Activated T-helper 1 cell treated with Interleukin-2 at 50 U/mL for 16 hours (primary cell): ENCODE data around the gene ACSS2.

Experiments used
- DNase-seq: peaks from one replicate; pipeline ENCODE4 v3.0.0-alpha.2; 2020; ENCODE audit warnings: low read depth

ACSS2 gene

DNA sequence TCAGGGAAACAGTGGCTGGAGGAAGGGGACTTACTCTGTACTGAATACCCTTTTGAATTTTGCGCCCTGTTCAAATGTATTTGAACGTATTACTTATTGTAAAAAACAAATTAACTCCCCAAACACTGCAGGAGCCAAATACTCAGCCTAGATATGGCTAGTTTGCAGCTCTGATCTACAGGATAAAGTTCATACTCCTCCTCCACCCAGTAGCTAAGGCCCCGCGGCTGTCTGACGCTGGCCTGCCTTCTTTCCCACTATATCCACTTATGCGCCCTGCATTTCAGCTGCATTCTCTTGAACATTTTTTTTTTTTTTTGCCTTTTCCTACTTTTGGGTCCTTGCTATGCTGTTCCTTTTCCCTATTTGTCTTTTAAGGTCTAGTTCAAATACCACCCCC is 72.7 kb downstream of the ACSS2 start:
- no peak for DNase-seq

DNA sequence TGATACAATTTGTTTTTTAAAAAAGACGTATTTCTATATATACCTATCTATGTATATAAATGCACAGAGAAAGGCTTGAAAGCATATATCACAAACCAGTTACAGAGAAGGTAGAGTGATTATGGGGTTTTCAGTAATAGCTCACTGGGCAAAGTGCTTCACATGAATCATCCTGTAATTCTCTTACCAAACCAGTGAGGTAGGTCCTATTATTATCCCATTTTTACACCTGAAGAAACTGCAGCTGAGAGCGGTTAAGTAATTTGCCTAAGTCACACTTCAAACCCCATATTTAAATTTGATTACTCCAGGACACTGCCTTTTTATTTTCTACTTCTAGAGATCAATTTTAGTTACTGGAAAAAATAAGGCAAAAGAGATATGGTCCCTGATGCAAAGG is 74.8 kb downstream of the ACSS2 start:
- DNase-seq = no peak

DNA sequence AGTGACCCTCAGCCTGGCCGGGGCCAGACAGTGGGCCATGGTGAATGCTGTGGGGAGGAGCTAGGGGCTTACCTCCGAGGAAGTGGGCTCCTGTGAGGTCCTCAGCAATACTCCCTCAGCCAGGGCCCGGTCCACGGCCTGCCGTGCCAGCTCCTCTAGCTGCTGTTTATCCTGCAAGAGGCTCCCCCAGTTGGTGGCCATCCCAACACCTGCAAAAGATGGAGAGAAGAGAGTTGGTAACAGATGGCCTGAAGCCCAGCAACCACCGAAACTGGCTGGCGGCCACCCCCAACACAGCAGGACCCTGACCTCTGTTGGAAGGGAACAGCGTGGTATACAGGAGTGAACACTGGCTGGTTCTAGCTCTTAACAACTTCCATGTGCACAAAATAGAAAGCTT is 75.2 kb downstream of the ACSS2 start:
- no peak for DNase-seq

DNA sequence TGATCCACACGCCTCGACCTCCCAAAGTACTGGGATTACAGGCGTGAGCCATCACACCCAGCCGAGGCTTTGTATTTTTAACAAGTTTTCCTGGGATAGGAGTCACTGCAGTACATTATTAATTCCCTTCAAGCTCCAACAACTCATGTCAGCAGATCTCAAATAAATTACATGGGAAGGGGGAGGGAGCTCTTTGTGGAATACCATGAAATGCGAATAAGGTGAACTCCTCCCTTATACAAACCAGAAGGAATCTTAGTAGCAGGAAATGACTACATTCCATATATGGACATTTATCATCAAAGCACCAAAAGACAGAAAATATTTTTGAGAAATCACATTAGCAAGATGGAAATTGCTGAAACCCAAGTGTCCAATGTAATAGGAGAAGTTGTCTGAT is 76.3 kb downstream of the ACSS2 start:
- DNase-seq = no peak

- no peak for DNase-seq
Measured at GRCh38 chr20:34953960-34954359, 77.5 kb downstream of the ACSS2 start.

DNA sequence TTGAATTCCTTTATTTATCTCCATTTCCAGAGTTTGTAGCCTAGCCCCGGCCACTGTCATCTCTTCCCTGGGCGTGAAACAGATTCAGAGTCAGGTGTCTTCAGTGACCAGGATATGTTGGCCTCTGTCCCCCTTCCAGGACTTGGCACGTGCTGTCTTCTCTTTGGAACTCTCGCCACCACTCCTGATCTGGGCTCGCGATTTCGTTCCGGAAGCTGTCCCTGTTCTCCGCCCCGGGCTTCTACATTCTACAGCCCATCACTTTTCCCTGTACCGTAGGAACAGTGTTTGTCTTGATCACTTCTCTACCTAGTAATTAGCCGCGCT is 78.5 kb downstream of the ACSS2 start:
- DNase-seq = no peak

- DNase-seq = peak; percentile 93
Measured at GRCh38 chr20:34955231-34956040, 79.0 kb downstream of the ACSS2 start, which contains the start of the genes GSS and MYH7B. GSS (minus strand) TSS chr20:34955806; CDS start chr20:34951852, 3,954 bp downstream. MYH7B (plus strand) TSS chr20:34955868; CDS start chr20:34978006, 22,138 bp downstream.

DNA sequence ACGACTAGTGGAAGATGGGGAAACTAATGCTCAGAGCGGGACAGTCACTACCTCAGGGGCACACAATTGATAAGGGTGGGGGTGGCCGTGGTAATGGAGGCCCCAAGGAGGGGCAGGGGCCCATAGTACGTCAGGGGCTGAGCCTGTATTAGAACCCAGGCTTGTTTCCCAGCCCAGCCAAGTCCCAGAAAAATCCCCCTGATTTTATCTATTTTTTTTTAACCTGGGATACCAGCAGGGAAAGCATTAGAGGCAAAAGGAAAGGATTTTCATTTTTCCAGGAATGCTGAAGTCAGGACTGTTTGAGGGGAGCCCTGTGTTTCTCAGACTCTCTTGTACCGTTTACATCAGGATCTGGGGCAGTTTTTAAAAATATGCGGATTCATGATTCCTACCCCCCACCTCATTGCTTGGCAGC is 79.6 kb downstream of the ACSS2 start:
- DNase-seq = no peak

DNA sequence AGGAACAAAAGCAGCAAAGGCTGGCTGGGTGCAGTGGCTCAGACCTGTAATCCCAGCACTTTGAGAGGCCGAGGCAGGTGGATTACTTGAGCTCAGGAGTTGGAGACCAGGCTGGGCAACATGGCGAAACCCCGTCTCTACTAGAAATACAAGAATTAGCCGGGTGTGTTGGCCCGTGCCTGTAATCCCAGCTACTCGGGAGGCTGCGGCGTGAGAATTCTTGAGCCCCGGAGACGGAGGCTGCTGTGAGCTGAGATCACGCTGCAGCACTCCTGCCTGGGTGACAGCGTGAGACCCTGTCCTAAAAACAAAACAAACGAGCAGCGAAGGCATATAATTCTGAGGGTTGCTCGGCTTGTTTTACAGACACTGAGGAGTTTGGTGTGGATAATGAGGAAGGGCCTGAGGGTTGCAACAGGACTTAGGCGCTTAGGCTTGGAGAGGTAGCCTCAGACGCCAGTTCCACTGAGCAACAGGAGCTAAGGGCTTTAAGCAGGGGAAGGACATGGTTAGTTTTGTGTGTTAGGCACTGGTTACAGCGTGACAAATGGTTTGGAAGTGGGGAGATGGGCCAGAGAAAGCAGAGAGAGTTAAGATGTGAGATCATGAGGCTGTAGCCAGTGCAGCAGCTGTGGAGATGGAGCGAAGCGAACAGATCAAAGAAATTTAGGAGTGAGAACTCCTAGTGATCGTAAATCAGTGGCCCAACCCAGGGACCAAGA is 80.5 kb downstream of the ACSS2 start:
- no peak for DNase-seq

GRCh38 chr20:34964486-34964885 is 88.1 kb downstream of the ACSS2 start:
- DNase-seq = no peak

- DNase-seq = no peak
Measured at GRCh38 chr20:34965051-34965450, 88.6 kb downstream of the ACSS2 start.

GRCh38 chr20:34967421-34967820 is 91.0 kb downstream of the ACSS2 start:
- DNase-seq = no peak

GRCh38 chr20:34968042-34968775 is 91.8 kb downstream of the ACSS2 start:
- DNase-seq = no peak

GRCh38 chr20:34970193-34970840 is 93.9 kb downstream of the ACSS2 start:
- DNase-seq = no peak

GRCh38 chr20:34970846-34971560 is 94.6 kb downstream of the ACSS2 start:
- DNase-seq = no peak

GRCh38 chr20:34971561-34972235 is 95.3 kb downstream of the ACSS2 start:
- no peak for DNase-seq

- DNase-seq = no peak
Measured at GRCh38 chr20:34974246-34974645, 97.8 kb downstream of the ACSS2 start.

- no peak for DNase-seq
Measured at GRCh38 chr20:34976286-34976685, 99.9 kb downstream of the ACSS2 start.
